Endothelial cell of umbilical vein (primary cell): ENCODE data around the gene ASIP. TPM values are rescaled to one million over a fixed set of nuclear protein-coding genes. Genes with fewer than 3 reads are reported as not detected.
A peak's percentile ranks its signal among the peaks of the same experiment; 100 is the strongest.

ENCODE experiments used
- BruUV-seq: library from RNA; stranded (reverse); fragments of 400-500 nt; replicated peaks from 2 replicates; lab custom pipeline; 2021; lab: Mats Ljungman, UMichigan
- CTCF ChIA-PET: fragments of 300-600, 350-600 bp; sonication (Branson Sonifier 250); formaldehyde crosslinking; loops from one replicate; lab custom pipeline; 2021; ENCODE audit warnings: antibody characterized with exemption, inconsistent platforms; lab: Charles Lee
- POLR2A ChIA-PET: fragments of 300-600, 350-600 bp; sonication (Branson Sonifier 250); formaldehyde crosslinking; loops from one replicate; lab custom pipeline; 2021; ENCODE audit warnings: antibody characterized with exemption, inconsistent platforms; lab: Charles Lee
- DNase-seq: peaks from one replicate; pipeline ENCODE4 v3.0.0-alpha.2; 2011; ENCODE audit warnings: low read depth, low spot score
- FAIRE-seq: peaks from 2 replicates; lab custom pipeline; 2011; peaks lifted over from hg19 to GRCh38; lab: Jason Lieb, UNC
- H2AFZ ChIP-seq: 2 replicates; pipeline ENCODE4 v1.6.0; 2012; ENCODE audit warnings: low read depth, low read length, control low read depth, inconsistent platforms
- H3K27ac ChIP-seq: 2 replicates; pipeline ENCODE4 v1.5.1; 2011; ENCODE audit warnings: low read depth, mild to moderate bottlenecking, control low read depth, low read length, moderate library complexity; ENCODE audit not compliant: insufficient read depth
- H3K27me3 ChIP-seq, 2 experiments: 2 replicates each; pipeline versions ENCODE4 v1.6.0 to v1.6.1; 2011; ENCODE audit warnings: low read length in 2 of 2, mixed read lengths in 1 of 2; ENCODE audit not compliant: control insufficient read depth in 2 of 2, insufficient read depth in 2 of 2
- H3K36me3 ChIP-seq, 2 experiments: 2 replicates in 1 of 2; 3 replicates in 1 of 2; pipeline ENCODE4 v1.5.1; 2011; ENCODE audit warnings: low read length in 2 of 2, mild to moderate bottlenecking in 1 of 2, moderate library complexity in 1 of 2; ENCODE audit not compliant: control insufficient read depth in 2 of 2, insufficient read depth in 2 of 2; ENCODE audit errors: extremely low read depth in 1 of 2
- H3K4me1 ChIP-seq: 3 replicates; pipeline ENCODE4 v1.5.1; 2011; ENCODE audit warnings: mild to moderate bottlenecking, low read length; ENCODE audit not compliant: control insufficient read depth, insufficient read depth; ENCODE audit errors: extremely low read depth
- H3K4me2 ChIP-seq: 2 replicates; pipeline ENCODE4 v1.6.1; 2011; ENCODE audit warnings: low read length, control low read depth, mixed read lengths; ENCODE audit not compliant: insufficient read depth
- H3K4me3 ChIP-seq, 3 experiments: fragments of 200-600 bp in 1 of 3; sonication (generic), shearing (Covaris generic) in 1 of 3; replicated peaks in 1 of 3; 2 replicates each; pipeline ENCODE4 v1.5.1; 2011 to 2016; ENCODE audit warnings: control low read depth in 3 of 3, low read length in 3 of 3, mild to moderate bottlenecking in 2 of 3, inconsistent platforms in 1 of 3, low read depth in 1 of 3, moderate library complexity in 1 of 3; ENCODE audit not compliant: insufficient read depth in 1 of 3
- H3K79me2 ChIP-seq: 2 replicates; pipeline ENCODE4 v1.6.0; 2012; ENCODE audit warnings: low read length, inconsistent platforms; ENCODE audit not compliant: control insufficient read depth, insufficient read depth
- H3K9ac ChIP-seq: replicated peaks from 2 replicates; pipeline ENCODE3; 2011; ENCODE audit warnings: low read length, control low read depth; ENCODE audit not compliant: insufficient read depth; ENCODE audit errors: extremely low read depth
- H3K9me1 ChIP-seq: replicated peaks from 3 replicates; pipeline ENCODE4 v1.6.0; 2011; ENCODE audit warnings: mild to moderate bottlenecking, low read length; ENCODE audit not compliant: control insufficient read depth, insufficient read depth; ENCODE audit errors: extremely low read depth
- H3K9me3 ChIP-seq: replicated peaks from 2 replicates; pipeline ENCODE4 v1.5.1; 2012; ENCODE audit warnings: low read length, inconsistent platforms; ENCODE audit not compliant: control insufficient read depth, insufficient read depth
- H4K20me1 ChIP-seq: replicated peaks from 2 replicates; pipeline ENCODE3; 2011; ENCODE audit warnings: mild to moderate bottlenecking, low read length; ENCODE audit not compliant: control insufficient read depth, insufficient read depth; ENCODE audit errors: extremely low read depth
- EZH2 ChIP-seq: IDR thresholded peaks from 2 replicates; pipeline ENCODE4 v1.6.1; 2012; ENCODE audit warnings: borderline replicate concordance, low read depth, mild to moderate bottlenecking, moderate library complexity, low read length, inconsistent platforms; ENCODE audit not compliant: severe bottlenecking
- GATA2 ChIP-seq: IDR thresholded peaks from 2 replicates; pipeline ENCODE4 v1.7.0; 2011; ENCODE audit warnings: low read depth, mild to moderate bottlenecking, moderate library complexity, mixed read lengths, low read length; ENCODE audit not compliant: insufficient read length, insufficient read depth
- JUN ChIP-seq: IDR thresholded peaks from 2 replicates; pipeline ENCODE4 v1.6.1; 2011; ENCODE audit warnings: borderline replicate concordance, low read depth; ENCODE audit not compliant: insufficient read length, insufficient read depth
- MYC ChIP-seq: IDR thresholded peaks from one replicate; pipeline ENCODE4 v1.6.1; 2011; ENCODE audit warnings: mild to moderate bottlenecking, low read depth, low read length
- POLR2A ChIP-seq: IDR thresholded peaks from 2 replicates; pipeline ENCODE4 v1.6.1; 2012; ENCODE audit warnings: low read depth, mild to moderate bottlenecking, control low read depth, low read length
- POLR2AphosphoS5 ChIP-seq: IDR thresholded peaks from 2 replicates; pipeline ENCODE4 v1.6.1; 2012; ENCODE audit warnings: low read depth, mild to moderate bottlenecking, control low read depth, low read length, moderate library complexity; ENCODE audit not compliant: insufficient read depth
- dilution Hi-C: fragments of 300-500 bp; cut with MboI; formaldehyde crosslinking; loops from one replicate; pipeline ENCODE4 v1.15.0; 2019; ENCODE audit warnings: low sequenced_read_pairs; ENCODE audit not compliant: extremely low pct_ligation_motif_present
- intact Hi-C: fragments of 100-400 bp; cut with micrococcal nuclease; formaldehyde crosslinking; loops from one replicate; pipeline ENCODE4 v1.10.0; 2022
- polyA plus RNA-seq, 4 experiments: library from polyadenylated mRNA; depleted of rRNA in 3 of 4; stranded (reverse) in 3 of 4; unstranded in 1 of 4; fragments of >200 nt; gene quantifications; 2 replicates each; pipeline versions ENCODE4 v1.2.1 to v1.2.3, GENCODE V29; 2011 to 2012; ENCODE audit warnings: missing spikeins in 1 of 4
- total RNA-seq: library from RNA; stranded (reverse); gene quantifications from 2 replicates; pipeline ENCODE4 v1.2.3, GENCODE V29; 2021
- TF ChIP-seq, protein P1 (sequence below): IDR thresholded peaks from 2 replicates; pipeline ENCODE4 v1.6.1; 2011; ENCODE audit not compliant: insufficient read depth, insufficient read length
- TF ChIP-seq, protein P2 (sequence below), 2 donors: IDR thresholded peaks; 1 replicate in 1 of 2; 2 replicates in 1 of 2; pipeline ENCODE4 v1.5.1; 2011; ENCODE audit warnings: low read length in 2 of 2, mild to moderate bottlenecking in 2 of 2, moderate library complexity in 2 of 2, control low read depth in 1 of 2, inconsistent platforms in 1 of 2, low read depth in 1 of 2; ENCODE audit not compliant: insufficient read depth in 1 of 2; ENCODE audit errors: extremely low read depth in 1 of 2

Gene ASIP
- total and polyA plus RNA-seq, 2 donors (not counting 3 experiments of a cell fraction or from before 2014, with no cell fraction given) = not detected

DNA sequence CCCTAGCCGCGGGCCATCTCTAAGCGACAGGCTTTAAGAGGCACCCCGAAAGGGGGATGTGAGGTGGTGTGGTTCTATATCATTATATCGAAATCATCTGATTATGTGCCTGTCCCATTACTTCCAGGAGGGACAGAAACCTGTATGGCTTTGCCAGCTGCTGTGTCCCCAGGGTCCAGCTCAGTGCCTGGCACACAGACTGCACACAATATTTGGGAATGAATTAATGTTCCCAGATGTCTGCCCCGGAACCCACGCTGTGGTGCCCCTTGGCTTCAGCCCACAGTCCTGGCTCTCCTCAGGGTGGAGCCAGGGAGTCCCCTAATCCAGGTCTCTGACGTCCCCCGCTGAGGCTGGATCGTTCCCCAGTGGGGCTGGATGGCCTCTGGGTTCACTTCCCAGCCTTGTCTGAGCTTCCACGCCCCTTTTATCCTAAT, 70.8 kb downstream of the ASIP start:
- Histone ChIP-seq H3K27ac (no peak overlapping the region), H3K36me3 (no peaks in the 10 kb centered on the region), H3K4me1 (peaks cover 9% of the 10 kb centered on the region), H3K4me2 (peak overlapping the region; percentile 37), H4K20me1 (no peaks in the 10 kb centered on the region), H3K79me2 (no peaks in the 10 kb centered on the region), H3K9me1 (no peaks in the 10 kb centered on the region), H3K9ac (no peak overlapping the region), H3K4me3 (no peak overlapping the region), H2AFZ (peak overlapping the region; percentile 48), H3K9me3 (no peaks in the 10 kb centered on the region), H3K27me3 (no peaks in the 10 kb centered on the region)
- TF ChIP-seq POLR2AphosphoS5 = no peak
- TF ChIP-seq MYC = no peak
- TF ChIP-seq POLR2A = no peak
- TF ChIP-seq, protein P1, sequence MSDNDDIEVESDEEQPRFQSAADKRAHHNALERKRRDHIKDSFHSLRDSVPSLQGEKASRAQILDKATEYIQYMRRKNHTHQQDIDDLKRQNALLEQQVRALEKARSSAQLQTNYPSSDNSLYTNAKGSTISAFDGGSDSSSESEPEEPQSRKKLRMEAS = no peak
- TF ChIP-seq GATA2 = no peak
- TF ChIP-seq JUN = no peak
- no peak for TF ChIP-seq EZH2
- TF ChIP-seq, protein P2, sequence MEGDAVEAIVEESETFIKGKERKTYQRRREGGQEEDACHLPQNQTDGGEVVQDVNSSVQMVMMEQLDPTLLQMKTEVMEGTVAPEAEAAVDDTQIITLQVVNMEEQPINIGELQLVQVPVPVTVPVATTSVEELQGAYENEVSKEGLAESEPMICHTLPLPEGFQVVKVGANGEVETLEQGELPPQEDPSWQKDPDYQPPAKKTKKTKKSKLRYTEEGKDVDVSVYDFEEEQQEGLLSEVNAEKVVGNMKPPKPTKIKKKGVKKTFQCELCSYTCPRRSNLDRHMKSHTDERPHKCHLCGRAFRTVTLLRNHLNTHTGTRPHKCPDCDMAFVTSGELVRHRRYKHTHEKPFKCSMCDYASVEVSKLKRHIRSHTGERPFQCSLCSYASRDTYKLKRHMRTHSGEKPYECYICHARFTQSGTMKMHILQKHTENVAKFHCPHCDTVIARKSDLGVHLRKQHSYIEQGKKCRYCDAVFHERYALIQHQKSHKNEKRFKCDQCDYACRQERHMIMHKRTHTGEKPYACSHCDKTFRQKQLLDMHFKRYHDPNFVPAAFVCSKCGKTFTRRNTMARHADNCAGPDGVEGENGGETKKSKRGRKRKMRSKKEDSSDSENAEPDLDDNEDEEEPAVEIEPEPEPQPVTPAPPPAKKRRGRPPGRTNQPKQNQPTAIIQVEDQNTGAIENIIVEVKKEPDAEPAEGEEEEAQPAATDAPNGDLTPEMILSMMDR (IDR thresholded peaks at IDR 0.05; ENCODE audit: extremely low read depth in 1 of 2, insufficient read depth in 1 of 2, low read depth in 1 of 2, low read length in 2 of 2) = no peak
- CTCF ChIA-PET = interaction anchor here (0.6 to 5.6 kb wide), 98 partner anchors 10 to 697 kb away, joined by 3 to 107 read pairs (median 6); partner anchors contain the start of genes AHCY, DYNLRB1, ITCH and MAP1LC3A
- no TSS peak for BruUV-seq
- FAIRE-seq (no peak), DNase-seq (no peak)
- POLR2A ChIA-PET = interaction anchor here (1.1 to 2.5 kb wide), 2 partner anchors 51 to 126 kb away, joined by 3 to 9 read pairs; partner anchors contain the start of gene ITCH
- intact Hi-C loops = loop anchor here (1.0 to 5.0 kb wide), 6 partner anchors 51 to 455 kb away; partner anchors contain the start of genes ITCH and TP53INP2
- dilution Hi-C loops = no loop called here
